Measurements from ENCODE around the gene AMFR. TPM values are rescaled to one million over a fixed set of nuclear protein-coding genes. Genes with fewer than 3 reads are reported as not detected.
A peak's percentile ranks its signal among the peaks of the same experiment; 100 is the strongest.

Gene AMFR
- total and polyA plus RNA-seq, 2 of the 13 experiments (the other 11 are each of a cell fraction or from before 2014, with no cell fraction given) = 52.9 to 108 TPM

DNA sequence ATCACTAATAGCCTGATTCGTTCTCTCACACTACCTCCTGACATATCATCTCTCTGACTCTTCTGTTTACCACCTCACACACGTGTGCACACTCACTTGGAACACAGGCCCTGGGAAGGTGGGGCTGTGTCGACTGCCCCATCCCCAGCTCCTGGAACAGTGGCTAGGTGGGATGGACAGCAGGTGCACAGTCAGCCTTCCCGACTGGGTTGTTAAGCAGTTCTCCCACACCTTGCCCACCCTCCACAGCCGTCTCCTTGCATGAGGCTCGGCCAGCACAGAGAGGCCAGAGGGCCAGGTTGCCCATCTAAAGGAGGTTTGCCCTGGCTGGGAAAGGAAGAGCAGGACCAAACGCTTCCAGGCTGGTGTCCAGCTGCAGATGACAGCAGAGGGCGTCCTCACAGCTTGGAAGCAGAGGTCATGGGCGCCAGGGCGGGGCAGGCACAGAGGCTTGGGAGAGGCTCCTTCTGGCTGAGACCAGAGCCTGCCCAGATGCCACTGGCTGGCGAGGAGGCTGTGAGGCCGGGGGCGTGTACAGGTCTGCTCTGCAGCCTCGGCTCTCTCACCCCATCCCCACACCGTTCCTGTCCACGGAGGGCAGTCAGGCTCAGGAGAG is 92.8 kb downstream of the AMFR start (continued):
- TF ChIP-seq, protein P1, sequence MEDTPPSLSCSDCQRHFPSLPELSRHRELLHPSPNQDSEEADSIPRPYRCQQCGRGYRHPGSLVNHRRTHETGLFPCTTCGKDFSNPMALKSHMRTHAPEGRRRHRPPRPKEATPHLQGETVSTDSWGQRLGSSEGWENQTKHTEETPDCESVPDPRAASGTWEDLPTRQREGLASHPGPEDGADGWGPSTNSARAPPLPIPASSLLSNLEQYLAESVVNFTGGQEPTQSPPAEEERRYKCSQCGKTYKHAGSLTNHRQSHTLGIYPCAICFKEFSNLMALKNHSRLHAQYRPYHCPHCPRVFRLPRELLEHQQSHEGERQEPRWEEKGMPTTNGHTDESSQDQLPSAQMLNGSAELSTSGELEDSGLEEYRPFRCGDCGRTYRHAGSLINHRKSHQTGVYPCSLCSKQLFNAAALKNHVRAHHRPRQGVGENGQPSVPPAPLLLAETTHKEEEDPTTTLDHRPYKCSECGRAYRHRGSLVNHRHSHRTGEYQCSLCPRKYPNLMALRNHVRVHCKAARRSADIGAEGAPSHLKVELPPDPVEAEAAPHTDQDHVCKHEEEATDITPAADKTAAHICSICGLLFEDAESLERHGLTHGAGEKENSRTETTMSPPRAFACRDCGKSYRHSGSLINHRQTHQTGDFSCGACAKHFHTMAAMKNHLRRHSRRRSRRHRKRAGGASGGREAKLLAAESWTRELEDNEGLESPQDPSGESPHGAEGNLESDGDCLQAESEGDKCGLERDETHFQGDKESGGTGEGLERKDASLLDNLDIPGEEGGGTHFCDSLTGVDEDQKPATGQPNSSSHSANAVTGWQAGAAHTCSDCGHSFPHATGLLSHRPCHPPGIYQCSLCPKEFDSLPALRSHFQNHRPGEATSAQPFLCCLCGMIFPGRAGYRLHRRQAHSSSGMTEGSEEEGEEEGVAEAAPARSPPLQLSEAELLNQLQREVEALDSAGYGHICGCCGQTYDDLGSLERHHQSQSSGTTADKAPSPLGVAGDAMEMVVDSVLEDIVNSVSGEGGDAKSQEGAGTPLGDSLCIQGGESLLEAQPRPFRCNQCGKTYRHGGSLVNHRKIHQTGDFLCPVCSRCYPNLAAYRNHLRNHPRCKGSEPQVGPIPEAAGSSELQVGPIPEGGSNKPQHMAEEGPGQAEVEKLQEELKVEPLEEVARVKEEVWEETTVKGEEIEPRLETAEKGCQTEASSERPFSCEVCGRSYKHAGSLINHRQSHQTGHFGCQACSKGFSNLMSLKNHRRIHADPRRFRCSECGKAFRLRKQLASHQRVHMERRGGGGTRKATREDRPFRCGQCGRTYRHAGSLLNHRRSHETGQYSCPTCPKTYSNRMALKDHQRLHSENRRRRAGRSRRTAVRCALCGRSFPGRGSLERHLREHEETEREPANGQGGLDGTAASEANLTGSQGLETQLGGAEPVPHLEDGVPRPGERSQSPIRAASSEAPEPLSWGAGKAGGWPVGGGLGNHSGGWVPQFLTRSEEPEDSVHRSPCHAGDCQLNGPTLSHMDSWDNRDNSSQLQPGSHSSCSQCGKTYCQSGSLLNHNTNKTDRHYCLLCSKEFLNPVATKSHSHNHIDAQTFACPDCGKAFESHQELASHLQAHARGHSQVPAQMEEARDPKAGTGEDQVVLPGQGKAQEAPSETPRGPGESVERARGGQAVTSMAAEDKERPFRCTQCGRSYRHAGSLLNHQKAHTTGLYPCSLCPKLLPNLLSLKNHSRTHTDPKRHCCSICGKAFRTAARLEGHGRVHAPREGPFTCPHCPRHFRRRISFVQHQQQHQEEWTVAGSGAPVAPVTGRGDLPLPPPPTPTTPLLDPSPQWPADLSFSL (CRISPR knock-in tag; IDR thresholded peaks at IDR 0.05) = no peak
- TF ChIP-seq, protein P2, sequence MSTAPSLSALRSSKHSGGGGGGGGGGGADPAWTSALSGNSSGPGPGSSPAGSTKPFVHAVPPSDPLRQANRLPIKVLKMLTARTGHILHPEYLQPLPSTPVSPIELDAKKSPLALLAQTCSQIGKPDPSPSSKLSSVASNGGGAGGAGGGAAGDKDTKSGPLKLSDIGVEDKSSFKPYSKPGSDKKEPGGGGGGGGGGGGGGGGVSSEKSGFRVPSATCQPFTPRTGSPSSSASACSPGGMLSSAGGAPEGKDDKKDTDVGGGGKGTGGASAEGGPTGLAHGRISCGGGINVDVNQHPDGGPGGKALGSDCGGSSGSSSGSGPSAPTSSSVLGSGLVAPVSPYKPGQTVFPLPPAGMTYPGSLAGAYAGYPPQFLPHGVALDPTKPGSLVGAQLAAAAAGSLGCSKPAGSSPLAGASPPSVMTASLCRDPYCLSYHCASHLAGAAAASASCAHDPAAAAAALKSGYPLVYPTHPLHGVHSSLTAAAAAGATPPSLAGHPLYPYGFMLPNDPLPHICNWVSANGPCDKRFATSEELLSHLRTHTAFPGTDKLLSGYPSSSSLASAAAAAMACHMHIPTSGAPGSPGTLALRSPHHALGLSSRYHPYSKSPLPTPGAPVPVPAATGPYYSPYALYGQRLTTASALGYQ (CRISPR knock-in tag; IDR thresholded peaks at IDR 0.05) = no peak
- no peak for TF ChIP-seq YEATS4 (CRISPR knock-in tag; IDR thresholded peaks at IDR 0.05; ENCODE audit: borderline replicate concordance)
- no peak for TF ChIP-seq NONO (IDR thresholded peaks at IDR 0.05)
- peak; percentile 35; the same call in 1 of the 2 replicates for TF ChIP-seq NONO (CRISPR knock-in tag; conservative IDR thresholded peaks at IDR 0.05)
- TF ChIP-seq CREB1 (IDR thresholded peaks at IDR 0.05) = no peak
- no peak for TF ChIP-seq CREB1 (CRISPR knock-in tag; IDR thresholded peaks at IDR 0.05)
- TF ChIP-seq PHF21A (CRISPR knock-in tag; IDR thresholded peaks at IDR 0.05) = no peak
- TF ChIP-seq SP5 (CRISPR knock-in tag; IDR thresholded peaks at IDR 0.05; ENCODE audit: borderline replicate concordance, low read depth) = peak; percentile 57; the same call in 1 of the 2 replicates
- TF ChIP-seq GATAD2A (CRISPR knock-in tag; IDR thresholded peaks at IDR 0.05) = peak; percentile 66
- peak; percentile 77; the same call in 1 of the 2 replicates for TF ChIP-seq KDM3A (CRISPR knock-in tag; IDR thresholded peaks at IDR 0.05; ENCODE audit: low read depth)
- TF ChIP-seq ZNF720 (CRISPR knock-in tag; IDR thresholded peaks at IDR 0.05) = no peak
- no peak for TF ChIP-seq ZSCAN29 (CRISPR knock-in tag; conservative IDR thresholded peaks at IDR 0.05)
- TF ChIP-seq, protein P3, sequence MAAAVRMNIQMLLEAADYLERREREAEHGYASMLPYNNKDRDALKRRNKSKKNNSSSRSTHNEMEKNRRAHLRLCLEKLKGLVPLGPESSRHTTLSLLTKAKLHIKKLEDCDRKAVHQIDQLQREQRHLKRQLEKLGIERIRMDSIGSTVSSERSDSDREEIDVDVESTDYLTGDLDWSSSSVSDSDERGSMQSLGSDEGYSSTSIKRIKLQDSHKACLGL (CRISPR knock-in tag; IDR thresholded peaks at IDR 0.05) = no peak
- TF ChIP-seq, protein P4, sequence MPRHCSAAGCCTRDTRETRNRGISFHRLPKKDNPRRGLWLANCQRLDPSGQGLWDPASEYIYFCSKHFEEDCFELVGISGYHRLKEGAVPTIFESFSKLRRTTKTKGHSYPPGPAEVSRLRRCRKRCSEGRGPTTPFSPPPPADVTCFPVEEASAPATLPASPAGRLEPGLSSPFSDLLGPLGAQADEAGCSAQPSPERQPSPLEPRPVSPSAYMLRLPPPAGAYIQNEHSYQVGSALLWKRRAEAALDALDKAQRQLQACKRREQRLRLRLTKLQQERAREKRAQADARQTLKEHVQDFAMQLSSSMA (CRISPR knock-in tag; IDR thresholded peaks at IDR 0.05) = no peak
- no peak for TF ChIP-seq ZNF367 (CRISPR knock-in tag; IDR thresholded peaks at IDR 0.05; ENCODE audit: borderline replicate concordance)
- no peak for TF ChIP-seq FOSL1 (CRISPR knock-in tag; IDR thresholded peaks at IDR 0.05; ENCODE audit: borderline replicate concordance)
- TF ChIP-seq, protein P5, sequence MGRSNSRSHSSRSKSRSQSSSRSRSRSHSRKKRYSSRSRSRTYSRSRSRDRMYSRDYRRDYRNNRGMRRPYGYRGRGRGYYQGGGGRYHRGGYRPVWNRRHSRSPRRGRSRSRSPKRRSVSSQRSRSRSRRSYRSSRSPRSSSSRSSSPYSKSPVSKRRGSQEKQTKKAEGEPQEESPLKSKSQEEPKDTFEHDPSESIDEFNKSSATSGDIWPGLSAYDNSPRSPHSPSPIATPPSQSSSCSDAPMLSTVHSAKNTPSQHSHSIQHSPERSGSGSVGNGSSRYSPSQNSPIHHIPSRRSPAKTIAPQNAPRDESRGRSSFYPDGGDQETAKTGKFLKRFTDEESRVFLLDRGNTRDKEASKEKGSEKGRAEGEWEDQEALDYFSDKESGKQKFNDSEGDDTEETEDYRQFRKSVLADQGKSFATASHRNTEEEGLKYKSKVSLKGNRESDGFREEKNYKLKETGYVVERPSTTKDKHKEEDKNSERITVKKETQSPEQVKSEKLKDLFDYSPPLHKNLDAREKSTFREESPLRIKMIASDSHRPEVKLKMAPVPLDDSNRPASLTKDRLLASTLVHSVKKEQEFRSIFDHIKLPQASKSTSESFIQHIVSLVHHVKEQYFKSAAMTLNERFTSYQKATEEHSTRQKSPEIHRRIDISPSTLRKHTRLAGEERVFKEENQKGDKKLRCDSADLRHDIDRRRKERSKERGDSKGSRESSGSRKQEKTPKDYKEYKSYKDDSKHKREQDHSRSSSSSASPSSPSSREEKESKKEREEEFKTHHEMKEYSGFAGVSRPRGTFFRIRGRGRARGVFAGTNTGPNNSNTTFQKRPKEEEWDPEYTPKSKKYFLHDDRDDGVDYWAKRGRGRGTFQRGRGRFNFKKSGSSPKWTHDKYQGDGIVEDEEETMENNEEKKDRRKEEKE (IDR thresholded peaks at IDR 0.05) = no peak
- no peak for TF ChIP-seq TRIM24 (CRISPR knock-in tag; IDR thresholded peaks at IDR 0.05)
